IMR-90 (cell line): ENCODE results near the gene ODAD3. TPM values are rescaled to one million over a fixed set of nuclear protein-coding genes. Genes with fewer than 3 reads are reported as not detected.

Source experiments
- ATAC-seq: fragments of 200-7000 bp; cut with Tn5 transposase; 2 replicates; pipeline ENCODE4 v1.9.1; 2020; ENCODE audit warnings: low read depth, mild to moderate bottlenecking, moderate library complexity
- BruUV-seq: library from RNA; stranded (reverse); fragments of 400-500 nt; replicated peaks from 2 replicates; lab custom pipeline; 2021; lab: Mats Ljungman, UMichigan
- CTCF ChIA-PET: fragments of 300-600 bp; formaldehyde crosslinking; extraction: SDS; loops from one replicate; lab custom pipeline; 2021; ENCODE audit warnings: antibody characterized with exemption; lab: Yijun Ruan, JAX
- POLR2A ChIA-PET: fragments of 300-600 bp; sonication (Branson Sonifier 250); formaldehyde crosslinking; loops from one replicate; lab custom pipeline; 2022; ENCODE audit warnings: antibody characterized with exemption; ENCODE audit not compliant: unreplicated experiment; lab: Charles Lee
- DNase-seq: peaks from one replicate; pipeline ENCODE4 v3.0.0; 2013
- H2AFZ ChIP-seq: replicated peaks from 2 replicates; pipeline ENCODE3; 2013; ENCODE audit warnings: low read length, mild to moderate bottlenecking; ENCODE audit not compliant: poor library complexity
- H2AK5ac ChIP-seq: 2 replicates; pipeline ENCODE4 v1.6.1; 2013; ENCODE audit warnings: low read depth, low read length, inconsistent platforms
- H2AK9ac ChIP-seq: replicated peaks from 2 replicates; pipeline ENCODE3; 2013; ENCODE audit warnings: mild to moderate bottlenecking, low read depth, low read length, moderate library complexity; ENCODE audit not compliant: poor library complexity
- H2BK120ac ChIP-seq: 2 replicates; pipeline ENCODE4 v1.6.1; 2013; ENCODE audit warnings: low read depth, low read length, inconsistent platforms
- H2BK15ac ChIP-seq: 3 replicates; pipeline ENCODE4 v1.6.1; 2013; ENCODE audit warnings: low read depth, low read length, inconsistent platforms
- H2BK20ac ChIP-seq: 2 replicates; pipeline ENCODE4 v1.6.1; 2013; ENCODE audit warnings: low read depth, mild to moderate bottlenecking, inconsistent platforms, low read length, moderate library complexity
- H2BK5ac ChIP-seq: 2 replicates; pipeline ENCODE4 v1.6.1; 2013; ENCODE audit warnings: mild to moderate bottlenecking, low read depth, low read length, inconsistent platforms; ENCODE audit not compliant: poor library complexity, severe bottlenecking
- H3K14ac ChIP-seq: replicated peaks from 2 replicates; pipeline ENCODE4 v1.6.1; 2013; ENCODE audit warnings: low read depth, low read length, inconsistent platforms
- H3K18ac ChIP-seq: 2 replicates; pipeline ENCODE4 v1.6.1; 2013; ENCODE audit warnings: low read depth, low read length, control low read depth
- H3K23ac ChIP-seq: 2 replicates; pipeline ENCODE4 v1.6.1; 2013; ENCODE audit warnings: low read depth, low read length, inconsistent platforms
- H3K27ac ChIP-seq: 2 replicates; pipeline ENCODE4 v1.5.1; 2013; ENCODE audit warnings: mild to moderate bottlenecking, control low read depth, low read length; ENCODE audit not compliant: insufficient read depth
- H3K27me3 ChIP-seq: 2 replicates; pipeline ENCODE4 v1.6.1; 2013; ENCODE audit warnings: low read length; ENCODE audit not compliant: control insufficient read depth, insufficient read depth
- H3K36me3 ChIP-seq: 2 replicates; pipeline ENCODE4 v1.6.1; 2013; ENCODE audit warnings: low read length, mixed read lengths; ENCODE audit not compliant: control insufficient read depth, insufficient read depth
- H3K4ac ChIP-seq: 2 replicates; pipeline ENCODE4 v1.6.1; 2013; ENCODE audit warnings: low read depth, low read length, inconsistent platforms
- H3K4me1 ChIP-seq: 2 replicates; pipeline ENCODE4 v1.6.1; 2013; ENCODE audit warnings: low read length, mixed read lengths; ENCODE audit not compliant: control insufficient read depth, insufficient read depth
- H3K4me2 ChIP-seq: 2 replicates; pipeline ENCODE4 v1.6.1; 2013; ENCODE audit warnings: low read depth, mild to moderate bottlenecking, control low read depth, low read length, moderate library complexity
- H3K4me3 ChIP-seq: 2 replicates; pipeline ENCODE4 v1.5.1; 2013; ENCODE audit warnings: low read depth, mild to moderate bottlenecking, control low read depth, low read length, moderate library complexity; ENCODE audit not compliant: insufficient read depth
- H3K56ac ChIP-seq: 2 replicates; pipeline ENCODE4 v1.6.1; 2013; ENCODE audit warnings: low read length, inconsistent platforms; ENCODE audit not compliant: insufficient read depth; ENCODE audit errors: extremely low read depth
- H3K79me1 ChIP-seq, 2 experiments: 2 replicates each; pipeline ENCODE4 v1.6.1; 2013; ENCODE audit warnings: low read length in 2 of 2, inconsistent platforms in 1 of 2, low read depth in 1 of 2
- H3K9ac ChIP-seq: 2 replicates; pipeline ENCODE4 v1.6.1; 2013; ENCODE audit warnings: low read depth, low read length, control low read depth
- H3K9me1 ChIP-seq: 2 replicates; pipeline ENCODE4 v1.6.1; 2013; ENCODE audit warnings: low read length, inconsistent platforms; ENCODE audit not compliant: insufficient read depth
- H3K9me3 ChIP-seq: 2 replicates; pipeline ENCODE4 v1.6.1; 2013; ENCODE audit warnings: low read length; ENCODE audit not compliant: control insufficient read depth, insufficient read depth
- H4K20me1 ChIP-seq: 2 replicates; pipeline ENCODE4 v1.6.1; 2013; ENCODE audit warnings: low read length, inconsistent platforms; ENCODE audit not compliant: insufficient read depth
- H4K5ac ChIP-seq: 2 replicates; pipeline ENCODE4 v1.6.1; 2013; ENCODE audit warnings: mild to moderate bottlenecking, low read depth, low read length, control low read depth
- H4K8ac ChIP-seq, 2 experiments: 2 replicates each; pipeline ENCODE4 v1.6.1; 2013; ENCODE audit warnings: low read depth in 2 of 2, low read length in 2 of 2, control low read depth in 1 of 2, inconsistent platforms in 1 of 2
- H4K91ac ChIP-seq: 2 replicates; pipeline ENCODE4 v1.6.1; 2013; ENCODE audit warnings: low read depth, low read length, inconsistent platforms; ENCODE audit not compliant: insufficient read depth
- CEBPB ChIP-seq: IDR thresholded peaks from 2 replicates; pipeline ENCODE4 v1.6.1; 2012; ENCODE audit warnings: low read depth, low read length, improper control_type of control experiment
- CHD1 ChIP-seq: IDR thresholded peaks from 2 replicates; pipeline ENCODE4 v1.6.1; 2012; ENCODE audit warnings: low read depth, low read length, improper control_type of control experiment
- ELK1 ChIP-seq: fragments of 150-350 bp; IDR thresholded peaks from 2 replicates; pipeline ENCODE4 v1.6.1; 2016; ENCODE audit warnings: low read depth, mild to moderate bottlenecking, low read length, moderate library complexity, borderline replicate concordance
- FOS ChIP-seq: fragments of 150-350 bp; IDR thresholded peaks from 2 replicates; pipeline ENCODE4 v1.6.1; 2016; ENCODE audit warnings: low read depth, low read length
- MAFK ChIP-seq: IDR thresholded peaks from 2 replicates; pipeline ENCODE4 v1.6.1; 2012; ENCODE audit warnings: low read depth, low read length, improper control_type of control experiment
- MAZ ChIP-seq: IDR thresholded peaks from 2 replicates; pipeline ENCODE4 v1.6.1; 2012; ENCODE audit warnings: low read depth, mild to moderate bottlenecking, low read length, improper control_type of control experiment, moderate library complexity, borderline replicate concordance
- MXI1 ChIP-seq: IDR thresholded peaks from 2 replicates; pipeline ENCODE4 v1.6.1; 2012; ENCODE audit warnings: low read depth, mild to moderate bottlenecking, low read length, moderate library complexity, borderline replicate concordance
- NFE2L2 ChIP-seq: fragments of 150-350 bp; IDR thresholded peaks from 2 replicates; pipeline ENCODE4 v1.6.1; 2016; ENCODE audit warnings: low read depth, mild to moderate bottlenecking, low read length
- POLR2A ChIP-seq: IDR thresholded peaks from 2 replicates; pipeline ENCODE4 v1.6.1; 2012; ENCODE audit warnings: mild to moderate bottlenecking, low read depth, low read length
- RAD21 ChIP-seq: IDR thresholded peaks from 2 replicates; pipeline ENCODE4 v1.6.1; 2012; ENCODE audit warnings: low read length, improper control_type of control experiment
- RCOR1 ChIP-seq: IDR thresholded peaks from 2 replicates; pipeline ENCODE4 v1.6.1; 2012; ENCODE audit warnings: mild to moderate bottlenecking, low read length, improper control_type of control experiment; ENCODE audit not compliant: insufficient replicate concordance
- RFX5 ChIP-seq: IDR thresholded peaks from 2 replicates; pipeline ENCODE4 v1.8.0; 2012; ENCODE audit warnings: low read depth, mild to moderate bottlenecking, low read length, moderate library complexity
- SMC3 ChIP-seq: fragments of 150-350 bp; IDR thresholded peaks from 2 replicates; pipeline ENCODE4 v1.6.1; 2016; ENCODE audit warnings: low read depth, mild to moderate bottlenecking, antibody characterized with exemption, low read length, moderate library complexity
- WGBS, 2 experiments: methylation state at CpG; one replicate each; pipeline versions ENCODE4 v1.1.5 to v1.1.7; 2013; ENCODE audit warnings: missing lambda C conversion rate in 2 of 2; ENCODE audit not compliant: insufficient read length in 1 of 2; ENCODE audit errors: extremely low coverage in 2 of 2; 5-methylcytosine and 5-hydroxymethylcytosine counted together
- dilution Hi-C: fragments of 300-500 bp; cut with HindIII; formaldehyde crosslinking; loops from one replicate; pipeline ENCODE4 v1.14.3; 2018; ENCODE audit warnings: low sequenced_read_pairs; ENCODE audit not compliant: unreplicated experiment
- in situ Hi-C: fragments of 300-500 bp; cut with MboI; formaldehyde crosslinking; loops from 3 replicates; pipeline ENCODE4 v1.14.3; 2019; ENCODE audit warnings: low sequenced_read_pairs, inconsistent platforms, mixed read lengths
- intact Hi-C: fragments of 100-400 bp; cut with micrococcal nuclease; formaldehyde crosslinking; loops from 2 replicates; pipeline ENCODE4 v1.10.0; 2022
- polyA plus RNA-seq, 3 experiments: library from polyadenylated mRNA; depleted of rRNA; stranded (reverse); fragments of >200 nt; gene quantifications; 2 replicates each; pipeline ENCODE4 v1.2.3, GENCODE V29; 2012; ENCODE audit warnings: low replicate concordance in 1 of 3
- total RNA-seq: library from RNA; depleted of rRNA; stranded (reverse); fragments of >200 nt; gene quantifications from 2 replicates; pipeline ENCODE4 v1.2.3, GENCODE V29; 2012
- TF ChIP-seq, protein P1 (sequence below): conservative IDR thresholded peaks from 2 replicates; pipeline ENCODE4 v1.5.1; 2012; ENCODE audit warnings: mild to moderate bottlenecking, low read depth, low read length, improper control_type of control experiment
- TF ChIP-seq, protein P2 (sequence below): fragments of 150-350 bp; IDR thresholded peaks from 2 replicates; pipeline ENCODE4 v1.6.1; 2017; ENCODE audit warnings: mild to moderate bottlenecking, antibody characterized with exemption, low read length, low read depth

ODAD3 gene
- total and polyA plus RNA-seq, 2 of the 4 experiments (the other 2 are of a cell fraction): under 0.01 to 0.44 TPM

DNA sequence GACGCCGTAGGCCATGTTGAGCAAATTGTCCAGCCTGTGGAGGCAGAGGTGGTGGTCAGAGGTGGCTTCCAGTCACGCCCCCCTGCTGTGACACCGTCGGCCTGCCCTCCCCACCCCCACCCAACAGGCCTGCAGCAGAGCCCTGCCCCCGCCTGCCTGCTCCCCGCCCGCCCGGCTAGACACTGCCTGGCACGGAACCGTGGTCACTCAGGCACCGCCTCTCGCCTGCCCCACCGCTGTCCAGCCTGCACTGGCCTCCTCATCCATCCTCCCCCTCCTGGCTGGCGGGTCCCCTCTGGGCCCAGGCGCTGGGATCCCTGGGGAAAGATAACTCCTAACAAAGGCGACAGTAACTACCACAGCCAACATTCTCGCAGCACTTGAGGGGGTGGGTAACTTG, 22.2 kb upstream of the ODAD3 start:
- Histone ChIP-seq H4K5ac (no peak overlapping the region), H3K27me3 (no peaks in the 10 kb centered on the region; the same call in 1 of the 2 replicates), H3K9me3 (no peaks in the 10 kb centered on the region), H2BK5ac (no peak overlapping the region), H3K4ac (no peak overlapping the region), H2BK15ac (no peak overlapping the region), H2AK9ac (no peak overlapping the region), H2BK20ac (no peak overlapping the region), H3K27ac (no peak overlapping the region), H3K14ac (no peak overlapping the region), H4K8ac (no peak overlapping the region), H3K36me3 (no peaks in the 10 kb centered on the region), H2AFZ (no peak overlapping the region), H3K4me1 (no peaks in the 10 kb centered on the region), H3K23ac (no peak overlapping the region), H3K56ac (no peak overlapping the region), H2AK5ac (no peak overlapping the region), H4K20me1 (no peaks in the 10 kb centered on the region), H3K4me2 (no peak overlapping the region), H3K18ac (no peak overlapping the region), H3K4me3 (no peak overlapping the region), H3K9ac (no peak overlapping the region), H3K79me1 (no peaks in the 10 kb centered on the region), H2BK120ac (no peak overlapping the region), H3K9me1 (no peaks in the 10 kb centered on the region), H4K91ac (no peak overlapping the region)
- in situ Hi-C loops: no loop called here
- dilution Hi-C loops: no loop called here
- ATAC-seq (peak; percentile 77), DNase-seq (no peak)
- POLR2A ChIA-PET: no interaction called here
- CTCF ChIA-PET: no interaction called here
- TF ChIP-seq RFX5: no peak
- no peak for TF ChIP-seq NFE2L2
- TF ChIP-seq CEBPB: no peak
- TF ChIP-seq FOS: no peak
- no peak for TF ChIP-seq SMC3
- no peak for TF ChIP-seq MAFK
- TF ChIP-seq MAZ: no peak
- TF ChIP-seq ELK1: no peak
- no peak for TF ChIP-seq POLR2A
- no peak for TF ChIP-seq RCOR1
- no peak for TF ChIP-seq CHD1
- no peak for TF ChIP-seq MXI1
- no peak for TF ChIP-seq RAD21
- TF ChIP-seq, protein P1, sequence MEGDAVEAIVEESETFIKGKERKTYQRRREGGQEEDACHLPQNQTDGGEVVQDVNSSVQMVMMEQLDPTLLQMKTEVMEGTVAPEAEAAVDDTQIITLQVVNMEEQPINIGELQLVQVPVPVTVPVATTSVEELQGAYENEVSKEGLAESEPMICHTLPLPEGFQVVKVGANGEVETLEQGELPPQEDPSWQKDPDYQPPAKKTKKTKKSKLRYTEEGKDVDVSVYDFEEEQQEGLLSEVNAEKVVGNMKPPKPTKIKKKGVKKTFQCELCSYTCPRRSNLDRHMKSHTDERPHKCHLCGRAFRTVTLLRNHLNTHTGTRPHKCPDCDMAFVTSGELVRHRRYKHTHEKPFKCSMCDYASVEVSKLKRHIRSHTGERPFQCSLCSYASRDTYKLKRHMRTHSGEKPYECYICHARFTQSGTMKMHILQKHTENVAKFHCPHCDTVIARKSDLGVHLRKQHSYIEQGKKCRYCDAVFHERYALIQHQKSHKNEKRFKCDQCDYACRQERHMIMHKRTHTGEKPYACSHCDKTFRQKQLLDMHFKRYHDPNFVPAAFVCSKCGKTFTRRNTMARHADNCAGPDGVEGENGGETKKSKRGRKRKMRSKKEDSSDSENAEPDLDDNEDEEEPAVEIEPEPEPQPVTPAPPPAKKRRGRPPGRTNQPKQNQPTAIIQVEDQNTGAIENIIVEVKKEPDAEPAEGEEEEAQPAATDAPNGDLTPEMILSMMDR: no peak
- TF ChIP-seq, protein P2, sequence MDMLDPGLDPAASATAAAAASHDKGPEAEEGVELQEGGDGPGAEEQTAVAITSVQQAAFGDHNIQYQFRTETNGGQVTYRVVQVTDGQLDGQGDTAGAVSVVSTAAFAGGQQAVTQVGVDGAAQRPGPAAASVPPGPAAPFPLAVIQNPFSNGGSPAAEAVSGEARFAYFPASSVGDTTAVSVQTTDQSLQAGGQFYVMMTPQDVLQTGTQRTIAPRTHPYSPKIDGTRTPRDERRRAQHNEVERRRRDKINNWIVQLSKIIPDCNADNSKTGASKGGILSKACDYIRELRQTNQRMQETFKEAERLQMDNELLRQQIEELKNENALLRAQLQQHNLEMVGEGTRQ: no peak
- no TSS peak for BruUV-seq
- intact Hi-C loops: no loop called here
- no CpG with 5 or more reads among the region's 18 CpGs for WGBS, 2 experiments
